ENCODE measurements around the gene CACNA1S. TPM values are rescaled to one million over a fixed set of nuclear protein-coding genes. Genes with fewer than 3 reads are reported as not detected.

CACNA1S gene
- total RNA-seq (2014; rRNA removed), result 0.17 TPM in 1 of 2 replicates, not detected in the other
- 0.06 TPM for polyA plus RNA-seq (2012)

- DNase-seq (ENCODE audit: low read depth), result no peak
Measured at GRCh38 chr1:201112173-201112731, at the start of gene CACNA1S. CACNA1S (minus strand) TSS chr1:201112426; CDS start chr1:201112339, 87 bp downstream.

- DNase-seq (ENCODE audit: low read depth), result no peak
Measured at GRCh38 chr1:201157949-201158348, 45.7 kb upstream of the CACNA1S start.

GRCh38 chr1:201156819-201157218 lies 44.6 kb upstream of the CACNA1S start:
- DNase-seq (ENCODE audit: low read depth), result no peak

- DNase-seq (ENCODE audit: low read depth), result no peak
Measured at GRCh38 chr1:201156346-201156745, 44.1 kb upstream of the CACNA1S start.

GRCh38 chr1:201155354-201155753 lies 43.1 kb upstream of the CACNA1S start:
- DNase-seq (ENCODE audit: low read depth), result no peak

GRCh38 chr1:201154389-201155165 lies 42.4 kb upstream of the CACNA1S start, which contains the start of gene TMEM9:
TMEM9 (minus strand) TSS chr1:201154474; CDS start chr1:201153923, 551 bp downstream.
- peak; percentile 92 for DNase-seq (ENCODE audit: low read depth)

GRCh38 chr1:201153474-201154388 lies 41.5 kb upstream of the CACNA1S start:
- no peak for DNase-seq (ENCODE audit: low read depth)

- DNase-seq (ENCODE audit: low read depth), result peak; percentile 24
Measured at GRCh38 chr1:201149400-201149799, 37.2 kb upstream of the CACNA1S start.

GRCh38 chr1:201147396-201148015 lies 35.3 kb upstream of the CACNA1S start:
- no peak for DNase-seq (ENCODE audit: low read depth)

- DNase-seq (ENCODE audit: low read depth), result no peak
Measured at GRCh38 chr1:201146626-201147390, 34.6 kb upstream of the CACNA1S start.

GRCh38 chr1:201145816-201146215 lies 33.6 kb upstream of the CACNA1S start:
- no peak for DNase-seq (ENCODE audit: low read depth)

GRCh38 chr1:201145132-201145531 lies 32.9 kb upstream of the CACNA1S start:
- no peak for DNase-seq (ENCODE audit: low read depth)

- DNase-seq (ENCODE audit: low read depth), result no peak
Measured at GRCh38 chr1:201144701-201145100, 32.5 kb upstream of the CACNA1S start.

- DNase-seq (ENCODE audit: low read depth), result no peak
Measured at GRCh38 chr1:201143726-201144635, 31.8 kb upstream of the CACNA1S start.

- no peak for DNase-seq (ENCODE audit: low read depth)
Measured at GRCh38 chr1:201142849-201143725, 30.9 kb upstream of the CACNA1S start.

- DNase-seq (ENCODE audit: low read depth), result no peak
Measured at GRCh38 chr1:201142011-201142848, 30.0 kb upstream of the CACNA1S start.

- no peak for DNase-seq (ENCODE audit: low read depth)
Measured at GRCh38 chr1:201141418-201141817, 29.2 kb upstream of the CACNA1S start.

GRCh38 chr1:201140941-201141260 lies 28.7 kb upstream of the CACNA1S start:
- no peak for DNase-seq (ENCODE audit: low read depth)
